KMS-11 (cell line): ENCODE results near the gene TRIM9.

Source experiments
- H2AFZ ChIP-seq: fragments of 200-600 bp; sonication (generic); 2 replicates; pipeline ENCODE4 v1.6.1; 2016; ENCODE audit warnings: antibody characterized with exemption, mixed run types, low read depth
- H3K27ac ChIP-seq: fragments of 200-600 bp; sonication (generic); 2 replicates; pipeline ENCODE4 v1.6.1; 2016; ENCODE audit warnings: mild to moderate bottlenecking, mixed run types
- H3K27me3 ChIP-seq: fragments of 200-600 bp; sonication (generic); 2 replicates; pipeline ENCODE4 v1.6.1; 2017; ENCODE audit warnings: mild to moderate bottlenecking, low read depth, mixed run types, moderate library complexity; ENCODE audit not compliant: insufficient read depth
- H3K36me3 ChIP-seq: fragments of 200-600 bp; sonication (generic); 2 replicates; pipeline ENCODE4 v1.6.1; 2017; ENCODE audit warnings: mild to moderate bottlenecking, mixed run types; ENCODE audit not compliant: insufficient read depth
- H3K4me1 ChIP-seq: fragments of 200-600 bp; sonication (generic); 2 replicates; pipeline ENCODE4 v1.6.1; 2016; ENCODE audit warnings: mild to moderate bottlenecking, low read depth, mixed run types; ENCODE audit not compliant: poor library complexity, severe bottlenecking
- H3K4me2 ChIP-seq: fragments of 200-600 bp; sonication (generic); 2 replicates; pipeline ENCODE4 v1.7.0; 2016; ENCODE audit warnings: mild to moderate bottlenecking, mixed run types
- H3K4me3 ChIP-seq: fragments of 200-600 bp; sonication (generic); IDR thresholded peaks from 2 replicates; pipeline ENCODE4 v1.6.1; 2017; ENCODE audit warnings: low read depth, low read length, mixed read lengths; ENCODE audit not compliant: insufficient read depth
- H3K79me2 ChIP-seq: fragments of 200-600 bp; sonication (generic); 2 replicates; pipeline ENCODE4 v1.6.1; 2016; ENCODE audit warnings: low read depth, mixed run types; ENCODE audit not compliant: insufficient read depth
- H3K9ac ChIP-seq: fragments of 200-600 bp; sonication (generic); 2 replicates; pipeline ENCODE4 v1.6.1; 2016; ENCODE audit warnings: mild to moderate bottlenecking, mixed run types
- H4K20me1 ChIP-seq: fragments of 200-600 bp; sonication (generic); 2 replicates; pipeline ENCODE4 v1.6.1; 2016; ENCODE audit warnings: mild to moderate bottlenecking, mixed run types; ENCODE audit not compliant: insufficient read depth
- CTCF ChIP-seq: fragments of 200-600 bp; sonication (generic); conservative IDR thresholded peaks from 2 replicates; pipeline ENCODE4 v1.6.1; 2017; ENCODE audit warnings: low read depth, mild to moderate bottlenecking, antibody characterized with exemption, low read length, moderate library complexity, mixed read lengths

Gene TRIM9

GRCh38 chr14:51028361-51028760, 66.5 kb downstream of the TRIM9 start:
- Histone ChIP-seq H4K20me1 (no peaks in the 10 kb centered on the region), H3K27ac (no peak overlapping the region), H3K36me3 (no peaks in the 10 kb centered on the region), H3K79me2 (no peaks in the 10 kb centered on the region), H3K4me1 (no peaks in the 10 kb centered on the region), H3K27me3 (no peaks in the 10 kb centered on the region), H3K9ac (no peak overlapping the region), H3K4me2 (no peak overlapping the region), H3K4me3 (no peak overlapping the region), H2AFZ (no peak overlapping the region)
- no peak for TF ChIP-seq CTCF

- Histone ChIP-seq H3K36me3 (no peaks in the 10 kb centered on the region), H2AFZ (no peak overlapping the region), H3K79me2 (no peaks in the 10 kb centered on the region), H3K9ac (no peak overlapping the region), H3K4me1 (no peaks in the 10 kb centered on the region), H3K4me2 (no peak overlapping the region), H3K27ac (no peak overlapping the region), H3K27me3 (no peaks in the 10 kb centered on the region), H3K4me3 (no peak overlapping the region), H4K20me1 (no peaks in the 10 kb centered on the region)
- no peak for TF ChIP-seq CTCF
These were observed 70.5 kb downstream of the TRIM9 start for GRCh38 chr14:51024377-51024776.

- Histone ChIP-seq H2AFZ (no peak overlapping the region), H3K4me1 (no peaks in the 10 kb centered on the region), H3K79me2 (no peaks in the 10 kb centered on the region), H3K36me3 (no peaks in the 10 kb centered on the region), H3K4me3 (no peak overlapping the region), H3K4me2 (no peak overlapping the region), H3K27me3 (no peaks in the 10 kb centered on the region), H3K9ac (no peak overlapping the region), H4K20me1 (no peaks in the 10 kb centered on the region), H3K27ac (no peak overlapping the region)
- no peak for TF ChIP-seq CTCF
These were observed 70.9 kb downstream of the TRIM9 start for GRCh38 chr14:51023964-51024363.

- Histone ChIP-seq H3K4me3 (no peak overlapping the region), H3K27ac (no peak overlapping the region), H3K4me1 (no peaks in the 10 kb centered on the region), H2AFZ (no peak overlapping the region), H3K36me3 (no peaks in the 10 kb centered on the region), H4K20me1 (no peaks in the 10 kb centered on the region), H3K27me3 (no peaks in the 10 kb centered on the region), H3K4me2 (no peak overlapping the region), H3K9ac (no peak overlapping the region), H3K79me2 (no peaks in the 10 kb centered on the region)
- no peak for TF ChIP-seq CTCF
These were observed 72.1 kb downstream of the TRIM9 start for GRCh38 chr14:51022769-51023168.
